GM19397 (cell line): ENCODE results near the gene LRRC4C.

Experiments used
- ATAC-seq: cut with Tn5 transposase; IDR thresholded peaks from one replicate; pipeline ENCODE4 v1.9.1; 2021; ENCODE audit warnings: mild to moderate bottlenecking, moderate library complexity; ENCODE audit not compliant: unreplicated experiment

Gene LRRC4C

DNA sequence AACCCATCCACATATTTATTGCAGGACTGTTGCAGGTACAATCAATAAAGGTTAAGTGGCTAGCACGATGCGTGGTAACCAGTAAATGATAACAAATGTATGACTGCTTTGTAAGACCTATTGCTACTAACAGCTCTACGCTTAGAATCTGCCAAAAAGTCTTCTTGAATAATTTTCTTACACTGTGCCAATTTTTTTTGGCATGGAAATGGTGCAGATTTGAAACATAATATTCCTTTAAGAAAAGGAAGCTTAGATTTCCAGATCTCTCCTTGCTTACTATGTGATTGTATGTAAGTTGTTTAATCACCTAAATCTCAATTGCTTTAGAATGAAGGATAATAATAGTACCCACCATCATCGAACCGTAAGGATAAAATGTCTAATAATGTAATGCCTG is 192.0 kb downstream of the LRRC4C start:
- no peak for ATAC-seq

GRCh38 chr11:41256041-41256440 is 203.4 kb downstream of the LRRC4C start:
- no peak for ATAC-seq

DNA sequence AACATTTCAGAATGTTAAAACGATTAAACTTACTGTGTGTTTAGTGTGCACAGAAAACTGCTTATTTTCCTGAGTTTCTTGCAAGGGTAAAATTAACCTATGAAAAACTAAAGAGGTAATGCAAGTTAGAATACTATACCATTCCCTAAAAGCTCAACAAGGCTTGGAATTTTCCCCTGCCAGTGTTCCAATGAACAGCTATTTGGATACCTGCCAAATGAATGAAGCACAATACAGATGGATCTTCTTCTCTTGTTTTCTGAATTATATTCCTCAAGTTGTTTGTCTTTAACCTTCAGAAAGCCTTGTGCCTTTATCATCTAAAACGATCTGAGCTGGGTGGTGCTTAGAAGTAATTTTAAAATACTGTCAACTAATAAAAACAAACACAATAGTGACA is 204.5 kb downstream of the LRRC4C start:
- no peak for ATAC-seq

GRCh38 chr11:41250408-41250935 is 209.0 kb downstream of the LRRC4C start:
- ATAC-seq = no peak

DNA sequence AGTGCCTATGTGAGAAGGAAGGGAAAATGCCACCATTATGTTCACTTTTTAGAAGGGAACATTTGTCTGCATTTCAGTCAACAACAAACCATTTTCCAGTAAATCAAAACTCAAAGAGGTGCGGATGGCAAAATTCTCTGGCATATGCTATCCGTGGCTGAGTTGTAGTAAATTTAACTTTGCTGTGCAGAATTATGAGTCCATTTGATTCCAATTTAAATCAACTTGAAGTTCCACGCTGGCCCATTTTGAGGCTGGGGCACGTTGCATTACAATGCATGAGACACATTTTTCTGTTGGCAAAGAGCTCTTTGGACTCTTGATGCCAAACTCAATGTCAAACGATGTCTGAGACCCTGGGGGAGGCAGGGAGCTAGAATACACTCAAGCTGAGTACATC is 211.8 kb downstream of the LRRC4C start:
- ATAC-seq = no peak

DNA sequence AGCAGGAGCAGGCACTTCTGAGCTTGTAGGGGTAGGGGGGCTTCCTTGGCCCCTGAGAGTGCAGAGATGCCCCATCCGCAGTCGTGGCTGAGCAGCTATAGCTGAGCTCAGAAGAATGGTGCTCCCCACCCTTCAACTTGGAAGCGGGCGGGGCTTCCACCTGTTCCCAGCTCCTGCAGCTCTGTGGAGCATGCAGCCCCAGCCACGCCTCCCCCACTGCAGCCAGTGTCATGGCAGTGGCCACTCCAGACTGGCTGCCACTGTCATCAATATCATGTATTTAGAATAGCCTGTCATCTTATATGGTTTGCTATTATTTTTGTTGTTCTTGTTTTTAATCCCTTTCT is 213.1 kb downstream of the LRRC4C start:
- no peak for ATAC-seq

DNA sequence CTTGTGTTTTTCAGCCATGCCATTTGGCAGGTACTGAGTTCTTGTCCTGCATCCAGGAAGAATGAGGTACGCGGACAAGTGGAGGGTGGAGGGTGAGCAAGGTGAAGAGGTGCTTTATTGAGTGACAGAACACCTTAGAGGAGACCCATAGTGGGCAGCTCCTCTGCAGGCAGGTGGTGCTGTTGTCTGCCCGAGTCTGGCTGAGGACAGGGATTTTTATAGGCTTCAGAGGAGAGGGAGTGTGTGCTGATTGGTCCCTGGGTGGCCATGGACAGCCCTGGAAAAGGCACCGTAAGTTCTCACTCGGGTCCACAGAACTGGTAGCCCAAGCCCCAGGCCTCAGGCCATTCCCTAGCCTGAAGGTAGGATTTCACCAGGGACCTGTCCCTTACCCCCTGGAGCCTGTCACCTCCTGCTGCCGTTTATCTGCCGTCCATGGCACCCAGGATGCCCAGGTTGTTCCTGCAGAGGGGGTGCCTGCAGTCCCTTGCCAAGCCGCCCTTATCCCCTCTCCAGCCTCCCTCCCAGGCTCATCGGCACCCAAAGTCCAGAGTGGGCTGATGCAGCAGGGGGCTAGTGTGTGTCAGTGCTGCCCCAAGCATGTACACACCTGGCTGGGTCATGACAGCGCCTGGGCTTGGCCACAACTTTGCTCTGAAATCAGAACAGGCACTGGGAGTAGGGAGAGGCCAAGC is 213.6 kb downstream of the LRRC4C start:
- no peak for ATAC-seq

GRCh38 chr11:41245184-41245583 is 214.3 kb downstream of the LRRC4C start:
- ATAC-seq = no peak

DNA sequence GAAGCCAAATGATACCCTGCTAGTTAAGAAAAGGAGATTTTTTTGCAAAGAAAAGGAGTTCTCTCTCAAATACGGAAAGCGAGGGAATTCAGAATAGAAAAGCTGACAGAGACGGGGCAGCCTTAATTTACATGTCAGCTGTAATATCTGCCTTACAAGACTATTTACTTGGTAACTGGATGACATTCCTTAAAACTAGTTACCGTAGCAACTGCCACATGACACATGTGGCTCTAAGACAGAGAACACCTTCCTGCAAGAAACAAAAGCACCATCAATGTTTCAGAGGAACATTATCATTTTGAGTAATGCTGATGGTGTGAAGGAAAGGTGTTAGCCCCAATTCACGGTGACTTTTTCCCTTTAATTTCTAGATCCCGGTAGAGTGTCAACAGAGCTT is 222.1 kb downstream of the LRRC4C start:
- ATAC-seq = no peak

- no peak for ATAC-seq
These were observed 223.8 kb downstream of the LRRC4C start for GRCh38 chr11:41235668-41236067.

- no peak for ATAC-seq
These were observed 233.4 kb downstream of the LRRC4C start for GRCh38 chr11:41225856-41226633.

DNA sequence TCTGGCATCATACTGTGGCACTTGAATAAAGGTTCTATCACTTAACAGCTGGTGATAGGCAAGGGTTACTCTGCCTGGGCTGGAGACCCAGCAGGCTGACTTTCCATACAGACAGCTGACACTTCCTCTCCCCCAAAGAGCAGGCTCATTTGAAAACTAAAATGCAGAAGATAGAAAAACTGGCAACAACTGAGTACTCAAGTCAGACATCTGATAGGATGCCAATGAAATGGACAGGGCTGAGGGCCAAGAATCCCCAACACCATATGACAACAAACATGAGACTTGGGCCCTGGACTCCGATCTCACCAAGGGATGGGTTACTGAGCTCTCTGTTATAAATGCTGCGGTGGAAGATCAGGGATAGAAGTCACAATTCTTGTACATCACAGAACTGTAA is 237.2 kb downstream of the LRRC4C start:
- no peak for ATAC-seq

- ATAC-seq = no peak
These were observed 253.1 kb downstream of the LRRC4C start for GRCh38 chr11:41206388-41206787.

DNA sequence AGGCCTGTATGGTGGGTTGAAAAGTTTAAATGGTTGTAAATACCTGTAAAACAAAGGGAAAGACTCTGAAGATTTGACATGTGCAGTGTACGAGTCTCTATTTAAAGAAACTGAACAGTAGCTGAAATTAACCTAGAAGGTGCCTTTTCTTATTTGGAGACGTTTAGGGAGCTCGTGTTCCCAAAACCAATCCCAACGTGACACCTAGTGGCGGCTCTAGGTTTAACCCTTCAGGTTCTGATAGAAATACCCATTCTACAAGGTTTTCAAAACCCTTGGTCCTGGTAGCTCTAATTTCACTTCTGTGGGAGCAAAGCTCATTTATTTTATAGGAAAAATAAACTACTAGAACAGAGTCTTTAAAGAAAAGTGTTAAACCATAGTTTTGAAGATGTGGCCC is 258.3 kb downstream of the LRRC4C start:
- ATAC-seq = no peak

DNA sequence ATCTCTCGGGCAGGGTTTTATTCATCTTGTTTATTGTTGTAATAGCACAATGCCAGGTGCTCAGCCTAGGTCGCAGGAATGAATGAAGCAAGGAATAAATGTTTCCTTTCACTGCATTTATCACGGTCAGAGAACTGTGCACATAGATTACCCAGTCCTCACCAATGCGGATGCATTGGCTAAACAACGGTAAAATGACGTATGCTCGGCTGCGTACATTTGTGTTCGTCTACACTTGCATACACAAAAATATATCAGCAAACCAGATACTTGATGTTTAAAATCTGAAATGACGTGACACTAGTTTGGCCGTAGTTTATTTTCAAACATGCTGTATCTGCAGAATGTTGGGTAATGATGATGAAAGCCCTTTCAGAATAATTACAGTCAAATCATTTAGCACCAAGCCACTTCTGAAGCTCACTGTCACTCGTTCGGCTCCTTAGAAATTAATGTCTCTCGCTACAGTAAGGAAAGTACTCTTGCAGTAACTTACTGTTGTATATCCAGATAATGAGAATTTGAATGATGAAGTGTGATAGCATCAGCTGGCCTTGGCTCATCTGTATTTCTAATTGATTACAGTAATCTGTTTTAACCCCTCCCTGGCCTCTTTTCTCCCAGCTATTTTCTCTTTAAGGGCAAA is 268.9 kb downstream of the LRRC4C start:
- no peak for ATAC-seq

GRCh38 chr11:41189701-41190436 is 269.6 kb downstream of the LRRC4C start:
- ATAC-seq = no peak

DNA sequence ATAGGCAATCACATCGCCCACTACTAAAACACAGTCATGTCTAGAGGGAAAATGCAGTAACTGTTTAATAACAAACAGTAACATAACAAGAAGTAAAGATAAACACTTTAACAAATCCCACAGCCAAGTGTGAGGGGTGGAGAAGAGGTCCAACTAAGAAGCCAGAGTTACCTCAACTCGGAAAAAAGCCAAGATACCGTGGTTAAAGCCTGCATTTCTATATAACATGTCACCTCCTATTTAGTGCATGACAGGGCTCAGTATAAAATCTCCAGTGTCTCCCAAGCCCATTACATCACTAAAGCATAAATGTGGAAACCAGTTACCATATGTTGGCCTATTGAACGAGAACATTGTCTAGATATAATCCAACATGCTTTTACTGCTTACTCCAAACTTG is 281.7 kb downstream of the LRRC4C start:
- no peak for ATAC-seq

GRCh38 chr11:41175304-41175972 is 284.0 kb downstream of the LRRC4C start:
- no peak for ATAC-seq

DNA sequence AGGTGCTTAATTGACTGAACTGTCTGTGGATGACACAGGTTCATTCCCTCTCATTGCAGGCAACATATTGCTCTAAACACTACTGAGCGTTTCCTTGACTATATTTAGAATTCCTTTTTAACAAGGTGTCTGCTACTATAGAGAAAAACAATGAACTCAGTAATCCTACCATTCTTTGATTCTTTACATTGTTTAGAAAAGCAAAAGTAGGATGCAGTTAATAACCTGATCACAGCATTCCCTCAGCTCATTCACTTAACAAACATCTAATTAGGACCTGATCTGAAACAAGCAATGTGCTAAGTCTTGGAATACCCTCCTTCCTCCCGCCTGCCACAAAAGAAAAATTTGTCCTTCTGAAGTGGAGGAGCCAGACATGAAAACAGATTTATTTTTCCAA is 313.1 kb downstream of the LRRC4C start:
- no peak for ATAC-seq

GRCh38 chr11:41145420-41145819 is 314.0 kb downstream of the LRRC4C start:
- no peak for ATAC-seq

DNA sequence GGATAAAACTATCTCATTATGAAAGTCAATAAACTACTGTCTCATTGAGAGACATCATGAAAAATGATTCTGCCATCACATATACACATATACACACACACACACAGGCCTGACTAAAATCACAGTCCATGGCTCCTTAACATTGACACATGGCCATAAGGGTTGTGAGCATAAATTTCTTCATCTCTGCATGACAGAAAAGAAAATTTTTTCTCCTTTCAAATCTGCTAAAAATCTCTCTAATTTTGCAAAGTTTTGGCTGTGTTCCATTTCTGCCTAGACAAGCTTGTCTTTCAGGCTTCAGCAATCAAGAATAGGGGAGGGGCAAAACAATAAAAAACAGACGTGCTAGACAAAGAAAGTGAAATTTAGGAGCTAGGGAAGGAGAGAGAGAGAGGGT is 324.5 kb downstream of the LRRC4C start:
- ATAC-seq = no peak
